ENCODE measurements around the gene IFNA17. TPM values are rescaled to one million over a fixed set of nuclear protein-coding genes. Genes with fewer than 3 reads are reported as not detected.
"Not testable (repeated sequence)": the region's sequence is repeated elsewhere in the genome, so short reads cannot be mapped to it uniquely, and the experiment has no call there.

The IFNA17 gene
- polyA plus RNA-seq, 2 donors, result not detected

GRCh38 chr9:21212160-21212559 is 15.9 kb downstream of the IFNA17 start:
- not testable (repeated sequence) for H3K4me3 ChIP-seq (ENCODE audit: low read depth in 1 of 2, low read length in 2 of 2); H3K4me1 ChIP-seq (ENCODE audit: control insufficient read depth in 2 of 2, insufficient read depth in 2 of 2, low read length in 1 of 2); H3K9me3 ChIP-seq (ENCODE audit: control insufficient read depth in 2 of 2, insufficient read depth in 1 of 2, low read depth in 1 of 2, low read length in 1 of 2); H3K36me3 ChIP-seq (ENCODE audit: control insufficient read depth in 2 of 2, insufficient read depth in 2 of 2, low read length in 1 of 2); H3K27me3 ChIP-seq (ENCODE audit: control insufficient read depth in 1 of 2, insufficient read depth in 2 of 2, low read length in 2 of 2); H3K27ac ChIP-seq (ENCODE audit: low read depth in 2 of 2, low read length in 1 of 2)
- 66 to 73% methylated on average over 2 of the region's 2 CpGs for WGBS, 2 donors

- H3K27me3 ChIP-seq (ENCODE audit: control insufficient read depth in 1 of 2, insufficient read depth in 2 of 2, low read length in 2 of 2), result not testable (repeated sequence)
These were observed 17.2 kb downstream of the IFNA17 start for GRCh38 chr9:21210782-21211181.

GRCh38 chr9:21210311-21210710 is 17.7 kb downstream of the IFNA17 start:
- H3K36me3 ChIP-seq (ENCODE audit: control insufficient read depth in 2 of 2, insufficient read depth in 2 of 2, low read length in 1 of 2), result no peaks in the 10 kb centered on the region
- H3K4me1 ChIP-seq (ENCODE audit: control insufficient read depth in 2 of 2, insufficient read depth in 2 of 2, low read length in 1 of 2), result no peaks in the 10 kb centered on the region
- H3K9me3 ChIP-seq (ENCODE audit: control insufficient read depth in 2 of 2, insufficient read depth in 1 of 2, low read depth in 1 of 2, low read length in 1 of 2), result no peaks in the 10 kb centered on the region
- no peaks in the 10 kb centered on the region for H3K27me3 ChIP-seq (ENCODE audit: control insufficient read depth in 1 of 2, insufficient read depth in 2 of 2, low read length in 2 of 2)
- 93 to 94% methylated on average over 7 of the region's 7 CpGs for WGBS, 2 donors
- no peak overlapping the region for H3K4me3 ChIP-seq (ENCODE audit: low read depth in 1 of 2, low read length in 2 of 2)
- H3K27ac ChIP-seq (ENCODE audit: low read depth in 2 of 2, low read length in 1 of 2), result no peak overlapping the region

More at GRCh38 chr9:21210782-21211181, 17.2 kb downstream of the IFNA17 start:
- not testable (repeated sequence) for H3K9me3 ChIP-seq (ENCODE audit: control insufficient read depth in 2 of 2, insufficient read depth in 1 of 2, low read depth in 1 of 2, low read length in 1 of 2); H3K4me3 ChIP-seq (ENCODE audit: low read depth in 1 of 2, low read length in 2 of 2); H3K36me3 ChIP-seq (ENCODE audit: control insufficient read depth in 2 of 2, insufficient read depth in 2 of 2, low read length in 1 of 2); H3K4me1 ChIP-seq (ENCODE audit: control insufficient read depth in 2 of 2, insufficient read depth in 2 of 2, low read length in 1 of 2); H3K27ac ChIP-seq (ENCODE audit: low read depth in 2 of 2, low read length in 1 of 2)
- 89 to 100% methylated on average over 2 of the region's 2 CpGs for WGBS, 2 donors

GRCh38 chr9:21207043-21207442 is 21.0 kb downstream of the IFNA17 start, which contains the start of gene IFNA10:
TSS of gene IFNA10 (minus strand) at chr9:21207143. CDS start at chr9:21207097, 46 bp downstream.
- H3K9me3 ChIP-seq (ENCODE audit: control insufficient read depth in 2 of 2, insufficient read depth in 1 of 2, low read depth in 1 of 2, low read length in 1 of 2); H3K4me3 ChIP-seq (ENCODE audit: low read depth in 1 of 2, low read length in 2 of 2); H3K27me3 ChIP-seq (ENCODE audit: control insufficient read depth in 1 of 2, insufficient read depth in 2 of 2, low read length in 2 of 2); H3K4me1 ChIP-seq (ENCODE audit: control insufficient read depth in 2 of 2, insufficient read depth in 2 of 2, low read length in 1 of 2); H3K36me3 ChIP-seq (ENCODE audit: control insufficient read depth in 2 of 2, insufficient read depth in 2 of 2, low read length in 1 of 2); H3K27ac ChIP-seq (ENCODE audit: low read depth in 2 of 2, low read length in 1 of 2): not testable (repeated sequence)
- WGBS, 2 donors, result 85 to 86% methylated on average over 3 of the region's 3 CpGs

- no peaks in the 10 kb centered on the region for H3K4me1 ChIP-seq (ENCODE audit: control insufficient read depth in 2 of 2, insufficient read depth in 2 of 2, low read length in 1 of 2)
- no peaks in the 10 kb centered on the region for H3K27me3 ChIP-seq (ENCODE audit: control insufficient read depth in 1 of 2, insufficient read depth in 2 of 2, low read length in 2 of 2)
- H3K36me3 ChIP-seq (ENCODE audit: control insufficient read depth in 2 of 2, insufficient read depth in 2 of 2, low read length in 1 of 2), result no peaks in the 10 kb centered on the region
- no peaks in the 10 kb centered on the region for H3K9me3 ChIP-seq (ENCODE audit: control insufficient read depth in 2 of 2, insufficient read depth in 1 of 2, low read depth in 1 of 2, low read length in 1 of 2)
- no peak overlapping the region for H3K4me3 ChIP-seq (ENCODE audit: low read depth in 1 of 2, low read length in 2 of 2)
- H3K27ac ChIP-seq (ENCODE audit: low read depth in 2 of 2, low read length in 1 of 2), result no peak overlapping the region
These were observed 22.8 kb downstream of the IFNA17 start for GRCh38 chr9:21205204-21205603.

- not testable (repeated sequence) for H3K27ac ChIP-seq (ENCODE audit: low read depth in 2 of 2, low read length in 1 of 2); H3K4me1 ChIP-seq (ENCODE audit: control insufficient read depth in 2 of 2, insufficient read depth in 2 of 2, low read length in 1 of 2); H3K27me3 ChIP-seq (ENCODE audit: control insufficient read depth in 1 of 2, insufficient read depth in 2 of 2, low read length in 2 of 2); H3K4me3 ChIP-seq (ENCODE audit: low read depth in 1 of 2, low read length in 2 of 2); H3K36me3 ChIP-seq (ENCODE audit: control insufficient read depth in 2 of 2, insufficient read depth in 2 of 2, low read length in 1 of 2); H3K9me3 ChIP-seq (ENCODE audit: control insufficient read depth in 2 of 2, insufficient read depth in 1 of 2, low read depth in 1 of 2, low read length in 1 of 2)
- WGBS, 2 donors, result 64 to 67% methylated on average over 4 of the region's 4 CpGs
These were observed 25.9 kb downstream of the IFNA17 start, which contains the start of gene IFNA7 for GRCh38 chr9:21202105-21202504. TSS of gene IFNA7 (minus strand) at chr9:21202205. CDS start at chr9:21202165, 40 bp downstream.

GRCh38 chr9:21194867-21195776 is 32.9 kb downstream of the IFNA17 start:
- not testable (repeated sequence) for H3K36me3 ChIP-seq (ENCODE audit: control insufficient read depth in 2 of 2, insufficient read depth in 2 of 2, low read length in 1 of 2); H3K27ac ChIP-seq (ENCODE audit: low read depth in 2 of 2, low read length in 1 of 2)
- WGBS, 2 donors, result 38 to 41% methylated on average over 6 of the region's 6 CpGs

GRCh38 chr9:21187487-21187886 is 40.5 kb downstream of the IFNA17 start, which contains the start of gene IFNA4:
TSS of gene IFNA4 (minus strand) at chr9:21187587. CDS start at chr9:21187531, 56 bp downstream.
- H3K4me1 ChIP-seq (ENCODE audit: control insufficient read depth in 2 of 2, insufficient read depth in 2 of 2, low read length in 1 of 2); H3K9me3 ChIP-seq (ENCODE audit: control insufficient read depth in 2 of 2, insufficient read depth in 1 of 2, low read depth in 1 of 2, low read length in 1 of 2); H3K27ac ChIP-seq (ENCODE audit: low read depth in 2 of 2, low read length in 1 of 2); H3K4me3 ChIP-seq (ENCODE audit: low read depth in 1 of 2, low read length in 2 of 2); H3K27me3 ChIP-seq (ENCODE audit: control insufficient read depth in 1 of 2, insufficient read depth in 2 of 2, low read length in 2 of 2); H3K36me3 ChIP-seq (ENCODE audit: control insufficient read depth in 2 of 2, insufficient read depth in 2 of 2, low read length in 1 of 2): not testable (repeated sequence)
- 82 to 86% methylated on average over 3 of the region's 3 CpGs for WGBS, 2 donors

More at GRCh38 chr9:21194867-21195776, 32.9 kb downstream of the IFNA17 start:
- H3K4me1 ChIP-seq (ENCODE audit: control insufficient read depth in 2 of 2, insufficient read depth in 2 of 2, low read length in 1 of 2); H3K4me3 ChIP-seq (ENCODE audit: low read depth in 1 of 2, low read length in 2 of 2); H3K27me3 ChIP-seq (ENCODE audit: control insufficient read depth in 1 of 2, insufficient read depth in 2 of 2, low read length in 2 of 2); H3K9me3 ChIP-seq (ENCODE audit: control insufficient read depth in 2 of 2, insufficient read depth in 1 of 2, low read depth in 1 of 2, low read length in 1 of 2): not testable (repeated sequence)

- WGBS, 2 donors, result 43 to 49% methylated on average over 4 of the region's 4 CpGs
- not testable (repeated sequence) for H3K27me3 ChIP-seq (ENCODE audit: control insufficient read depth in 1 of 2, insufficient read depth in 2 of 2, low read length in 2 of 2); H3K27ac ChIP-seq (ENCODE audit: low read depth in 2 of 2, low read length in 1 of 2); H3K36me3 ChIP-seq (ENCODE audit: control insufficient read depth in 2 of 2, insufficient read depth in 2 of 2, low read length in 1 of 2); H3K4me1 ChIP-seq (ENCODE audit: control insufficient read depth in 2 of 2, insufficient read depth in 2 of 2, low read length in 1 of 2); H3K9me3 ChIP-seq (ENCODE audit: control insufficient read depth in 2 of 2, insufficient read depth in 1 of 2, low read depth in 1 of 2, low read length in 1 of 2); H3K4me3 ChIP-seq (ENCODE audit: low read depth in 1 of 2, low read length in 2 of 2)
These were observed 44.9 kb downstream of the IFNA17 start for GRCh38 chr9:21182810-21183736.

Measured in esophagus (tissue), 2 donors.